Activated naive CD4-positive, alpha-beta T cell treated with anti-CD3 and anti-CD28 coated beads for 36 hours (primary cell): ENCODE results near the gene SHC1. TPM values are rescaled to one million over a fixed set of nuclear protein-coding genes. Genes with fewer than 3 reads are reported as not detected.

Source experiments
- microRNA-seq: library from miRNA; unstranded; fragments of <30 nt; microRNA quantifications from one replicate; pipeline ENCODE4 v1.2.0, GENCODE V29; 2022; ENCODE audit warnings: borderline microRNAs expressed, borderline replicate concordance
- total RNA-seq, 2 experiments: library from RNA; stranded (reverse); gene quantifications; one replicate each; pipeline ENCODE4 v1.2.3, GENCODE V29; 2021

SHC1 gene
- total RNA-seq, 2 experiments from 2014 or later: 35.5 to 40.8 TPM

Small RNA genes within 50 kb of the gene (microRNA-seq; reads per million reads assigned to microRNA genes)
- gene MIR4258: not detected

Other genes with a start within 250 kb of the SHC1 start
- under 1 TPM; 0.25 to 0.26 TPM for gene KCNN3, start 100.5 kb downstream of the SHC1 start, total RNA-seq
- 10 to 100 TPM; 29.8 to 30.5 TPM for gene PMVK, start 34.0 kb downstream of the SHC1 start, total RNA-seq
- 10 to 100 TPM; 55.3 to 55.5 TPM for gene PBXIP1, start 14.6 kb downstream of the SHC1 start, total RNA-seq
- 10 to 100 TPM; 35.6 to 36.3 TPM for gene PYGO2, start 9.0 kb downstream of the SHC1 start, total RNA-seq
- 100 to 1,000 TPM; 283 to 291 TPM for gene CKS1B, start 3.9 kb upstream of the SHC1 start, total RNA-seq
- 10 to 100 TPM; 27.2 to 30.0 TPM for gene FLAD1, start 12.6 kb upstream of the SHC1 start, total RNA-seq
- under 1 TPM; 0.36 to 0.99 TPM for gene LENEP, start 22.8 kb upstream of the SHC1 start, total RNA-seq
- 100 to 1,000 TPM in 1 of 2 experiments, 10 to 100 TPM in 1; 90.6 to 101 TPM for gene ZBTB7B, start 32.1 kb upstream of the SHC1 start, total RNA-seq
- gene DCST2, start 63.0 kb upstream of the SHC1 start, total RNA-seq: 1 to 10 TPM; 1.1 to 1.5 TPM
- not detected for gene DCST1, start 63.1 kb upstream of the SHC1 start, total RNA-seq
- gene ADAM15, start 80.6 kb upstream of the SHC1 start, total RNA-seq: 10 to 100 TPM; 53.8 to 55.8 TPM
- 1 to 10 TPM; 3.3 to 4.5 TPM for gene EFNA4, start 93.0 kb upstream of the SHC1 start, total RNA-seq
- gene EFNA3, start 108.1 kb upstream of the SHC1 start, total RNA-seq: 1 to 10 TPM; 1.3 to 2.5 TPM
- gene EFNA1, start 157.1 kb upstream of the SHC1 start, total RNA-seq: under 1 TPM; 0.26 to 0.32 TPM
- gene SLC50A1, start 165.1 kb upstream of the SHC1 start, total RNA-seq: 10 to 100 TPM; 48.4 to 52.7 TPM
- 10 to 100 TPM; 31.4 to 35.5 TPM for gene DPM3, start 169.8 kb upstream of the SHC1 start, total RNA-seq
- gene KRTCAP2, start 202.6 kb upstream of the SHC1 start, total RNA-seq: 100 to 1,000 TPM; 129 to 137 TPM
- gene TRIM46, start 203.1 kb upstream of the SHC1 start, total RNA-seq: 1 to 10 TPM; 3.2 to 3.6 TPM
- 10 to 100 TPM; 15.4 to 15.7 TPM for gene THBS3, start 237.2 kb upstream of the SHC1 start, total RNA-seq
- gene MTX1, start 237.9 kb upstream of the SHC1 start, total RNA-seq: 10 to 100 TPM; 46.8 to 47.4 TPM